PC-3 (cell line): Measurements from ENCODE around the gene XPNPEP3.
A peak's percentile ranks its signal among the peaks of the same experiment; 100 is the strongest.

Source experiments
- CTCF ChIP-seq: fragments of 300-600 bp; sonication (generic); conservative IDR thresholded peaks from 2 replicates; pipeline ENCODE4 v1.5.1; 2017; ENCODE audit warnings: antibody characterized with exemption, low read depth, mild to moderate bottlenecking, low read length
- EZH2 ChIP-seq: fragments of 300-600 bp; sonication (generic); IDR thresholded peaks from one replicate; pipeline ENCODE4 v1.6.1; 2017; ENCODE audit warnings: antibody characterized with exemption, mild to moderate bottlenecking, low read length; ENCODE audit not compliant: unreplicated experiment
- EZH2phosphoT487 ChIP-seq: fragments of 300-600 bp; sonication (generic); IDR thresholded peaks from 2 replicates; pipeline ENCODE4 v1.6.1; 2018; ENCODE audit warnings: mild to moderate bottlenecking, antibody characterized with exemption, low read length, borderline replicate concordance

GRCh38 chr22:40818747-40819598 lies 38.0 kb upstream of the XPNPEP3 start, which contains the start of gene SLC25A17:
- peak; percentile 37; the same call in 1 of the 2 replicates for TF ChIP-seq CTCF
- TF ChIP-seq EZH2: no peak
- no peak for TF ChIP-seq EZH2phosphoT487
